Loucy (cell line): ENCODE measurements around the gene EPHB1.

ENCODE experiments used
- EZH2phosphoT487 ChIP-seq: fragments of 200-600 bp; IDR thresholded peaks from 2 replicates; pipeline ENCODE4 v1.6.1; 2018; ENCODE audit warnings: antibody characterized with exemption, mild to moderate bottlenecking, moderate library complexity, borderline replicate concordance
- TF ChIP-seq, protein P1 (sequence below): fragments of 200-600 bp; sonication (generic); conservative IDR thresholded peaks from 2 replicates; pipeline ENCODE4 v1.5.1; 2014; ENCODE audit warnings: mild to moderate bottlenecking, antibody characterized with exemption, low read length

DNA sequence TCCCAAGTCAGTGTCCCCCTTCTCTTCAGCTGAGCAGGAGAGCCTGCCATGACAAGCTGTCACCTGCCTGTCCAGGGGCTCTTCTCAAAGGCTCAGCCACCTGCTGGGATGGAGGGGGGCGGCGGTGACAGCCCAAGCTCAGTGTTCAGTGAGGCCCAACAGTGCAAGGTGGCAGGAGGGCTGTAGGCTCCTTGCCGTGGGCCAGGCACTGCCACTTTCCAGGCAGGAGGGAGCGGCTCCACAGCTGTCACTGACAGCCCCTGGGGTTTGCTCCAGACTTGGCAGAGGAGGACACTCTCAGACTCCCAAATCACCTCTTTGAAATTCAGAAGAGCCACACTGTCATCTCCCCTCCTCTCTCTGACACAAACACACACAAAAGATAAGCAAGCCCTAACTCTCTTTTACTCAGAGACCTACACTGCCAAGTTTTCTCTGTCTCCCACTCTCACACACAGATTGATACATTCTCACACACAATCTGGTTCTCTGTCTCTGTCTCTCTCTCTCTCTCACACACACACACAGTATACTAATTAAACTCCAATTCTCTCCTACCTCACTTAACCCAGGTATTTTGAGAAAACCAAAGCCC, 443.3 kb downstream of the EPHB1 start:
- TF ChIP-seq, protein P1, sequence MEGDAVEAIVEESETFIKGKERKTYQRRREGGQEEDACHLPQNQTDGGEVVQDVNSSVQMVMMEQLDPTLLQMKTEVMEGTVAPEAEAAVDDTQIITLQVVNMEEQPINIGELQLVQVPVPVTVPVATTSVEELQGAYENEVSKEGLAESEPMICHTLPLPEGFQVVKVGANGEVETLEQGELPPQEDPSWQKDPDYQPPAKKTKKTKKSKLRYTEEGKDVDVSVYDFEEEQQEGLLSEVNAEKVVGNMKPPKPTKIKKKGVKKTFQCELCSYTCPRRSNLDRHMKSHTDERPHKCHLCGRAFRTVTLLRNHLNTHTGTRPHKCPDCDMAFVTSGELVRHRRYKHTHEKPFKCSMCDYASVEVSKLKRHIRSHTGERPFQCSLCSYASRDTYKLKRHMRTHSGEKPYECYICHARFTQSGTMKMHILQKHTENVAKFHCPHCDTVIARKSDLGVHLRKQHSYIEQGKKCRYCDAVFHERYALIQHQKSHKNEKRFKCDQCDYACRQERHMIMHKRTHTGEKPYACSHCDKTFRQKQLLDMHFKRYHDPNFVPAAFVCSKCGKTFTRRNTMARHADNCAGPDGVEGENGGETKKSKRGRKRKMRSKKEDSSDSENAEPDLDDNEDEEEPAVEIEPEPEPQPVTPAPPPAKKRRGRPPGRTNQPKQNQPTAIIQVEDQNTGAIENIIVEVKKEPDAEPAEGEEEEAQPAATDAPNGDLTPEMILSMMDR, result no peak
- no peak for TF ChIP-seq EZH2phosphoT487
